GM12878 (cell line): ENCODE results near the gene CDC37L1. TPM values are rescaled to one million over a fixed set of nuclear protein-coding genes. Genes with fewer than 3 reads are reported as not detected.

Source experiments
- ATAC-seq: fragments of 200-7000 bp; cut with Tn5 transposase; 3 replicates; pipeline ENCODE4 v1.9.1; 2020; ENCODE audit warnings: mild to moderate bottlenecking, moderate library complexity
- BruUV-seq: library from RNA; stranded (reverse); fragments of 400-500 nt; replicated peaks from 2 replicates; lab custom pipeline; 2021; lab: Mats Ljungman, UMichigan
- CTCF ChIA-PET: fragments of 300-600 bp; sonication (Branson Sonifier 250); formaldehyde crosslinking; extraction: SDS; loops from one replicate; lab custom pipeline; 2021; ENCODE audit warnings: inconsistent platforms; lab: Yijun Ruan, JAX
- POLR2A ChIA-PET: fragments of 350-600 bp; formaldehyde crosslinking; extraction: SDS; loops from one replicate; lab custom pipeline; 2021; ENCODE audit warnings: inconsistent platforms; lab: Charles Lee
- RAD21 ChIA-PET: fragments of 300-600 bp; sonication (Branson Sonifier 250); formaldehyde crosslinking; loops from one replicate; lab custom pipeline; 2023; ENCODE audit warnings: antibody characterized with exemption; ENCODE audit not compliant: unreplicated experiment; lab: Charles Lee
- SMC1A ChIA-PET: fragments of 300-600 bp; sonication (Branson Sonifier 250); formaldehyde crosslinking; loops from one replicate; lab custom pipeline; 2023; ENCODE audit not compliant: unreplicated experiment, uncharacterized antibody; lab: Charles Lee
- DNase-seq: peaks from one replicate; pipeline ENCODE4 v3.0.0-alpha.2; 2011; ENCODE audit warnings: low read depth, low spot score
- FAIRE-seq: peaks from 3 replicates; lab custom pipeline; 2011; peaks lifted over from hg19 to GRCh38; lab: Jason Lieb, UNC
- H2AFZ ChIP-seq: 2 replicates; pipeline ENCODE4 v1.6.0; 2011; ENCODE audit warnings: low read depth, low read length, control low read depth; ENCODE audit not compliant: control insufficient read depth
- H3K27ac ChIP-seq: 2 replicates; pipeline ENCODE4 v1.5.1; 2011; ENCODE audit warnings: control low read depth; ENCODE audit not compliant: control insufficient read depth, insufficient read depth
- H3K27me3 ChIP-seq, 2 experiments: replicated peaks in 1 of 2; 2 replicates each; pipeline versions ENCODE4 v1.6.0 to v1.6.1; 2011; ENCODE audit warnings: low read length in 1 of 2; ENCODE audit not compliant: control insufficient read depth in 2 of 2, insufficient read depth in 2 of 2
- H3K36me3 ChIP-seq, 2 experiments: 2 replicates each; pipeline ENCODE4 v1.5.1; 2011; ENCODE audit warnings: low read length in 1 of 2; ENCODE audit not compliant: control insufficient read depth in 2 of 2, insufficient read depth in 2 of 2
- H3K4me1 ChIP-seq: 2 replicates; pipeline ENCODE4 v1.6.1; 2011; ENCODE audit warnings: mild to moderate bottlenecking, low read length, moderate library complexity, mixed read lengths; ENCODE audit not compliant: control insufficient read depth, insufficient read depth
- H3K4me2 ChIP-seq: 2 replicates; pipeline ENCODE4 v1.6.0; 2011; ENCODE audit warnings: control low read depth; ENCODE audit not compliant: control insufficient read depth, insufficient read depth
- H3K4me3 ChIP-seq: fragments of 200-600 bp; sonication (generic); 2 replicates; pipeline ENCODE4 v1.5.1; 2016
- H3K79me2 ChIP-seq: 2 replicates; pipeline ENCODE4 v1.6.0; 2011; ENCODE audit warnings: low read length; ENCODE audit not compliant: control insufficient read depth, insufficient read depth
- H3K9ac ChIP-seq: 2 replicates; pipeline ENCODE4 v1.8.0; 2011; ENCODE audit warnings: low read length, control low read depth, mixed read lengths; ENCODE audit not compliant: control insufficient read depth, insufficient read depth
- H3K9me3 ChIP-seq: replicated peaks from 3 replicates; pipeline ENCODE4 v1.5.1; 2011; ENCODE audit warnings: mild to moderate bottlenecking, low read length; ENCODE audit not compliant: control insufficient read depth, insufficient read depth
- H4K20me1 ChIP-seq: 2 replicates; pipeline ENCODE4 v1.6.0; 2011; ENCODE audit not compliant: control insufficient read depth, insufficient read depth
- ATF3 ChIP-seq: IDR thresholded peaks from 2 replicates; pipeline ENCODE4 v1.6.1; 2011; ENCODE audit warnings: low read depth, mild to moderate bottlenecking, low read length, moderate library complexity, borderline replicate concordance; ENCODE audit errors: extremely low read depth
- ATF7 ChIP-seq: fragments of 450-650 bp; IDR thresholded peaks from 2 replicates; pipeline ENCODE4 v1.6.1; 2016; ENCODE audit warnings: low read depth, mild to moderate bottlenecking
- BMI1 ChIP-seq: fragments of 450-650 bp; IDR thresholded peaks from 2 replicates; pipeline ENCODE4 v1.6.1; 2016; ENCODE audit warnings: mild to moderate bottlenecking, moderate library complexity, borderline replicate concordance
- CREM ChIP-seq: IDR thresholded peaks from 2 replicates; pipeline ENCODE4 v1.6.1; 2014; ENCODE audit warnings: antibody characterized with exemption, low read depth
- CUX1 ChIP-seq: IDR thresholded peaks from 2 replicates; pipeline ENCODE4 v1.6.1; 2012; ENCODE audit warnings: improper control_type of control experiment, low read depth, low read length; ENCODE audit not compliant: insufficient replicate concordance
- HDAC2 ChIP-seq: fragments of 200-600 bp; sonication (generic); IDR thresholded peaks from 2 replicates; pipeline ENCODE4 v1.6.1; 2017
- KDM1A ChIP-seq: fragments of 200-600 bp; sonication (generic); IDR thresholded peaks from 2 replicates; pipeline ENCODE4 v1.6.1; 2016; ENCODE audit warnings: borderline replicate concordance
- KLF5 ChIP-seq: fragments of 450-650 bp; IDR thresholded peaks from 2 replicates; pipeline ENCODE4 v1.6.1; 2014; ENCODE audit warnings: mild to moderate bottlenecking; ENCODE audit not compliant: partially characterized antibody
- MYC ChIP-seq: IDR thresholded peaks from 2 replicates; pipeline ENCODE4 v1.6.1; 2011; ENCODE audit warnings: mild to moderate bottlenecking, low read length, moderate library complexity, inconsistent platforms; ENCODE audit not compliant: insufficient read depth, insufficient replicate concordance, insufficient read length, severe bottlenecking
- NR2F1 ChIP-seq: fragments of 450-650 bp; conservative IDR thresholded peaks from 2 replicates; pipeline ENCODE4 v1.6.1; 2017; ENCODE audit warnings: mild to moderate bottlenecking
- RB1 ChIP-seq: fragments of 450-650 bp; formaldehyde crosslinking; IDR thresholded peaks from 2 replicates; pipeline ENCODE4 v1.6.1; 2017; ENCODE audit warnings: mild to moderate bottlenecking, borderline replicate concordance
- RFX5 ChIP-seq: IDR thresholded peaks from 2 replicates; pipeline ENCODE4 v1.6.1; 2011; ENCODE audit warnings: low read depth, low read length, improper control_type of control experiment
- RUNX3 ChIP-seq: IDR thresholded peaks from 2 replicates; pipeline ENCODE4 v1.6.1; 2012; ENCODE audit warnings: low read length, inconsistent platforms
- SMARCA5 ChIP-seq: fragments of 450-650 bp; IDR thresholded peaks from 2 replicates; pipeline ENCODE4 v1.6.1; 2017; ENCODE audit warnings: mild to moderate bottlenecking
- TBL1XR1 ChIP-seq: IDR thresholded peaks from 2 replicates; pipeline ENCODE4 v1.6.1; 2012; ENCODE audit warnings: low read depth, low read length, improper control_type of control experiment
- TCF3 ChIP-seq: IDR thresholded peaks from 2 replicates; pipeline ENCODE4 v1.6.1; 2012; ENCODE audit warnings: low read depth, mild to moderate bottlenecking, low read length, borderline replicate concordance; ENCODE audit not compliant: insufficient read depth
- TCF7 ChIP-seq: IDR thresholded peaks from 2 replicates; pipeline ENCODE4 v1.6.1; 2014; ENCODE audit warnings: antibody characterized with exemption, borderline replicate concordance
- ZNF207 ChIP-seq: fragments of 450-650 bp; IDR thresholded peaks from 2 replicates; pipeline ENCODE4 v1.6.1; 2014; ENCODE audit warnings: antibody characterized with exemption, mild to moderate bottlenecking, borderline replicate concordance
- WGBS: methylation state at CpG from one replicate; pipeline ENCODE4 v1.1.6; 2016; ENCODE audit warnings: low lambda C conversion rate; ENCODE audit not compliant: insufficient replicate concordance, insufficient coverage; ENCODE audit errors: missing lambda C conversion rate; 5-methylcytosine and 5-hydroxymethylcytosine counted together
- in situ Hi-C: fragments of 300-500 bp; cut with MboI; formaldehyde crosslinking; loops from 9 replicates; pipeline ENCODE4 v1.14.3; 2018; ENCODE audit warnings: mixed read lengths
- intact Hi-C: fragments of 100-400 bp; cut with micrococcal nuclease; formaldehyde crosslinking; loops from one replicate; pipeline ENCODE4 v1.14.2; 2022; ENCODE audit not compliant: unreplicated experiment
- polyA plus RNA-seq, 11 experiments: library from polyadenylated mRNA; depleted of rRNA in 4 of 11; unstranded in 6 of 11; stranded (reverse) in 5 of 11; fragments of >200 nt; fragmentation: Nextera tagmentation in 4 of 11; fragmentation: Illumina TruSeq in 1 of 11; extraction: Ambion mirVana in 4 of 11; extraction: Trizol in 1 of 11; gene quantifications; 1 replicate in 1 of 11; 2 replicates in 10 of 11; pipeline versions ENCODE4 v1.2.1 to v1.2.3, GENCODE V29; 2011 to 2016; ENCODE audit warnings: inconsistent platforms in 2 of 11, missing spikeins in 2 of 11, low read depth in 1 of 11
- total RNA-seq, 4 experiments: library from RNA; depleted of rRNA in 3 of 4; stranded (reverse); fragments of >200 nt in 3 of 4; fragmentation: Illumina TruSeq in 1 of 4; extraction: Trizol in 1 of 4; gene quantifications; 2 replicates each; pipeline versions ENCODE4 v1.2.1 to v1.2.3, GENCODE V29; 2013 to 2021

The CDC37L1 gene
- total and polyA plus RNA-seq, 10 of the 15 experiments (the other 5 are each of a cell fraction or from before 2014, with no cell fraction given): 2.2 to 16.6 (median 8.2) TPM

GRCh38 chr9:4700091-4700490, 20.7 kb downstream of the CDC37L1 start (continued):
- no peak for TF ChIP-seq BMI1
- TF ChIP-seq TCF3: no peak
- no peak for TF ChIP-seq TBL1XR1
- TF ChIP-seq ATF7: no peak
- no peak for TF ChIP-seq CUX1
- TF ChIP-seq, all 136 proteins: peak for 0

- BruUV-seq: no TSS peak
- POLR2A ChIA-PET: interaction anchor here (0.9 kb wide), 1 partner anchor 76 kb away, joined by 3 read pairs; no protein-coding TSS in a partner anchor
- FAIRE-seq: no peak
- no peak for TF ChIP-seq SMARCA5
- no peak for TF ChIP-seq ATF3
- no peak for TF ChIP-seq KDM1A
- TF ChIP-seq MYC: no peak
- no peak for TF ChIP-seq TCF7
- TF ChIP-seq ZNF207: no peak
- no peak for TF ChIP-seq NR2F1
- no peak for TF ChIP-seq CREM
- TF ChIP-seq ATF7: no peak
- no peak for TF ChIP-seq RB1
- TF ChIP-seq KLF5: no peak
- TF ChIP-seq RFX5: no peak
- no peak for TF ChIP-seq RUNX3
- TF ChIP-seq HDAC2: no peak
These were observed 21.6 kb downstream of the CDC37L1 start for GRCh38 chr9:4700932-4701331.

More at GRCh38 chr9:4700932-4701331, 21.6 kb downstream of the CDC37L1 start:
- H3K4me2 ChIP-seq: no peak overlapping the region
- H3K9ac ChIP-seq: no peak overlapping the region
- ATAC-seq: no peak
- peaks cover 0 to 18% of the 10 kb centered on the region in 2 experiments for H3K36me3 ChIP-seq
- ChIA-PET SMC1A (interaction anchor here (1.2 kb wide), 3 partner anchors 16 to 57 kb away, joined by 3 read pairs; no protein-coding TSS in a partner anchor), RAD21 (no interaction called here), CTCF (no interaction called here)
- WGBS: 68% methylated on average over 2 of the region's 2 CpGs
- no peaks in the 10 kb centered on the region for H3K4me1 ChIP-seq
- H3K27ac ChIP-seq: no peak overlapping the region
- H3K79me2 ChIP-seq: no peaks in the 10 kb centered on the region
- no peaks in the 10 kb centered on the region for H3K9me3 ChIP-seq
- intact Hi-C loops (no loop called here), in situ Hi-C loops (no loop called here)
- no peaks in the 10 kb centered on the region for H3K27me3 ChIP-seq
- H2AFZ ChIP-seq: no peak overlapping the region
- DNase-seq: no peak
- no peaks in the 10 kb centered on the region for H4K20me1 ChIP-seq
- H3K4me3 ChIP-seq: no peak overlapping the region
